Measurements from ENCODE around the gene TEX264.
"Not testable (repeated sequence)": the region's sequence is repeated elsewhere in the genome, so short reads cannot be mapped to it uniquely, and the experiment has no call there.

The TEX264 gene, protein sequence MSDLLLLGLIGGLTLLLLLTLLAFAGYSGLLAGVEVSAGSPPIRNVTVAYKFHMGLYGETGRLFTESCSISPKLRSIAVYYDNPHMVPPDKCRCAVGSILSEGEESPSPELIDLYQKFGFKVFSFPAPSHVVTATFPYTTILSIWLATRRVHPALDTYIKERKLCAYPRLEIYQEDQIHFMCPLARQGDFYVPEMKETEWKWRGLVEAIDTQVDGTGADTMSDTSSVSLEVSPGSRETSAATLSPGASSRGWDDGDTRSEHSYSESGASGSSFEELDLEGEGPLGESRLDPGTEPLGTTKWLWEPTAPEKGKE

DNA sequence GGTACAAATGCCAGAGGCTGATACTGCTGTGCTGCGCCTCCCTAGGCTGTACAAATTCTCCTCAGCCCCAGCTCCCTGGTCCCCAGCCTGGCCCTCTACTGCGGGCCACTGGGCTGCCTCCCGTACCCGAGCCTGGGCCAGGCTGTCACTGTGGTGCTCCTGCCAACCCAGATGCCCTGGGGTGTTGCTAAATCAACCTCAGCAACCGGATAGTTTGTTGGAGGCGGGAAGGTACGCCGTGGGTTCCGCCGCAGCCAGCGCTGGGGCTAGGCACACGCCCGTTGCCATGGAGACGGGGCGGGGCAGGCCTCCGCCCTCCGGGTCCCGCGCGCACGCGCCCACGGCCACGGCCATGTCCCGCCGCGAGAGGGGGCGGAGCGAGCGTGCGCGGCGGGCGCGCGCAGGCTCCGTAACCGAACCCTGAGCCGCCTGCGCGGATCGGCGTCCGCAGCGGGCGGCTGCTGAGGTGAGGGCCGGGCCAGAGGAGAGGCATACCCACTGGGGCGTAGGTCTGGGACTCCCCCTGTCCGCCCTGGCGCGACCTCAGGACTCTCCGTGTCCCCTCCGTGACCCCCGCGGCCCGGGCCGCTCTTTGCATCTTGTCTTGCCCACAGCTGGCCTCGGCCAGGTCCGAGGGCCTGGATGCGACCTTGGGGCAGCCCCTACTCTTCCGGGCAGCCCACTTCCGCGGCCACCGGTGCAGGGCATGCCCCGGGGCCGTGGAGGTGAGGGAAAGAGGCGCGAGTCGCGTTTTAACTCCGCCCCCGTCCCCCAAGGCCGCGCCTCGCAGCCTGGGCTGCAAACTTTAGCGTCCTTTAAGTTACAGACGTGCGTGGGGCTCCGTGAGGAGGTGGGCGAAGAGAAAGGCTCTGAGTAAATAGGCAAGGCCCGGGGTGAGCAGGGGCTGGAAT is at the start of gene TEX264:
Gene TEX264, plus strand, starts transcription at position 430 of the 911 bp plus-strand sequence. CDS start 3,053 bp downstream, outside the sequence.
- peak; percentile 94 to 98 for DNase-seq

DNA sequence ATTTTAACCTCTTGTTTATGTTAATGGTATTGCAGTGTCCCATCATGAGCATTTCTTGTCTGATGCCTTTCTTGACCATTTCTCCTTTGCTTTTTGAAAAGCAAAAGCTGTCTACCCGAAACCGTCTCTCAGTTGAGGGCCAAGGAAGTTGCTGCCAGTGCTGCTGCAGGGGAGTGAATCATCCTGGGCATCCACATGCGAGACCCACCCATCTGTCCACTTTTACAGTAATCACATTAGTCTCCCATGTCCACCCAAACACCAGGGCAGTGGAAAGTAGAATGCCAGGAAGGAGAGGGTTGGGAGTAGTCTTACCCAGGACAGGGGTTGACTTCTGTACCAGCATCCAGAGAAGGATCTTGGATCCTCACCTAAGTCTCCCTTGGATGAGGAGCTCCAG is 48.6 kb upstream of the TEX264 start:
- no peak for DNase-seq

DNA sequence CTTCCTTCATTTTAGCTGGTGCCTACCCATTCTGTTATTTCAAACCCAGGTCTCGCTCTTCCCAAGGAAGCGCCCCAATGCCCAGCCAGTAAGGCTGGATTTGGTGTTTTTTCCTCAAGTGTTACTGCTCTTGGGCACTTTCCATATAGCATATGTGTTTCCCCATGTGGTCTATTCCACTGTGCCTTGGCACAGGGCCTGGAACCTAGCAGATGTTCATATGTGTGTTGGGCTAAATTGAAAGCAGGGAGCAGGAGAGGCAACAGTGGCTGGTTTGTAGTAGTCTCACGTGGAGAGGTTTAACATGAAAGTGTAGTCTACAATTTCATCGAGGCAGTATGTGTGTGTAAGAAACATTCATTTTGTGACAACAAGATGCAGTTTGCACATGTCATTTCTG is 48.2 kb upstream of the TEX264 start:
- no peak for DNase-seq

DNA sequence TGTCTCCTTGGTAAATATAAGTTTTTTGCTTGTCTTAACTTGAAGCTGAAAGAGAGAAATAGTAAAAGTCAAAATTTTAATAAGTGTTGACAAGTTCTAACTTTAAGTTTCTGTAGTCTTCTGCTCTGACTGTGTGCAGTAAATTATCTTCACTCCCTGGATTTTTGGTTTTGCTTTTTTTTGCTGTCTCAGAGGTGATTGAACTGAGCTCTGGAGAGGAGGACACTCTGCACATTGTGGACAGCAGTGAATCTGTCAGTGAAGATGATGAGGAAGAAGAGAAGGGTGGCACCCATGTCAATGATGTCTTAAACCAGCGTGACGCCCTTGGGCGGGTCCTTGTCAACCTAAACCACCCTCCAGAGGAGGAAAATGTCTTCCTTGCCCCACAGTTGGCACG is 40.5 kb upstream of the TEX264 start:
- DNase-seq = no peak

DNA sequence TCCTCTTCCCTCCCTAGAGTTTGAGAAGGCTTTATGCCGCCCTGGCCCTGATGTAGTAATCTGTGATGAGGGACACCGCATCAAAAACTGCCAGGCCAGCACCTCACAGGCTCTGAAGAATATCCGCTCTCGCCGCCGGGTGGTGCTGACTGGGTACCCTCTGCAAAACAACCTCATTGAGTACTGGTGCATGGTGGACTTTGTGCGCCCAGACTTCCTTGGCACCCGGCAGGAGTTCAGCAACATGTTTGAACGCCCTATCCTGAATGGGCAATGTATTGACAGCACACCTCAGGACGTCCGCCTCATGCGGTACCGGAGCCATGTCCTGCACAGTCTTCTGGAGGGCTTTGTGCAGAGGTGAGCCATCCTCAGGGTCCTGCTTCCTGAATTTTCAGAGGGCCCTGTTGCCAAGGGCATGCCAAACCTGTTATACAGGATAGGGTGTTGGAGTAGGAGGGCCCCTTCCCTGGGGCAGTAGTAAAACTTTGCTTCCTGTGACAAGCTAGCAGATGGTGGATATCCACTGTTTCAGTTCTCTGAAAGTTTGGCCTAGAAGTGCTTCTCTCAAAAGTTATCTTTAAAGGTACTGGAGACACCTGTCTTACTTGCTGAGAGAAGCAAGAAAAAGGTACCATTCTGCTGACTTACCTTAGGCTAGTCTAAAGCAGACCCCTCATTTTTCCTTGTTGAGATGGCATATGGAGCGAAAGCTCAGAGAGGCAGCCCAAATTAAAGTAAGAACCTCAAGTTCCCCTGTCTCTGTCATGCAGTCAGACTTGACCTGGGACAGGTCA is 33.7 kb upstream of the TEX264 start:
- DNase-seq = no peak

DNA sequence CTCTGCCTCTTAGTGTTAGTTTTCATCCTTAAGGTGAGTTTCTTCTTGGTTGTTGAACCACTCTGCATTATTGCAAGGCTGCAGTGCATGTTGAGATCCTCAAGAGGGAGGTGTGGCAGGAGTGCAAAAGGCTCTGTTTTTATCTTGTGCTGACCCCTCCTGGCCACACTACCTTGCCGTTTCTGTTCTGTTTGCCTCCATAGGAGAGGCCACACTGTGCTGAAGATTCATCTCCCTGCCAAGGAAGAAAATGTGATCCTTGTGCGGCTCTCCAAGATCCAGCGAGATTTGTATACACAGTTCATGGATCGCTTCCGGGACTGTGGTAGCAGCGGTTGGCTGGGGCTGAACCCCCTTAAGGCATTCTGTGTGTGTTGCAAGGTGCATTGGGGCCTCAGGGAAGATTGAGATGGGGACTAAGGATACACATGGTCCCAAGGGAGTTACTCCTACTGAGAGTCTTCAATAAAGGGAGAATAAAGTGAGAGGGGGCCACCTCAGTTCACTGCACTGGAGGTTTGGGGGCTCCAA is 33.0 kb upstream of the TEX264 start:
- peak; percentile 93 for DNase-seq

DNA sequence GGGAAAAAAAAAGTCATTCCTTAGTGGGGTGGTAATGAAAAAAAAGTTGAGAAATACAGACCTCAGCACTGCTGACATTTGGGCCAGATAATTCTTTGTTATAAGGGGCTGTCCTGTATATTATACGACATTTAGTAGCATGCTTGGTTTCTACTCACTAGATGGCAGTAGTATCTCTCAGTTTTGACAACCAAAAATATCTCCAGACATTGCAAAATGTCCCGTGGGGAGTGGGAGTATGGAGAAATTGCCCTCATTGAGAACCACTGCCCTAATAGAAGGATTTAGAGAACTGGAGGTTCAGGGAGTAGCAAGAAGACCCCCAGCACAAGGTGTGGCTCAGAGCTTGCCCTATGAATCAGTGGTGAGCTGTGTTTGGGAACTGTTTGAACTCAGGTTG is 28.6 kb upstream of the TEX264 start:
- DNase-seq = peak; percentile 63 to 73

DNA sequence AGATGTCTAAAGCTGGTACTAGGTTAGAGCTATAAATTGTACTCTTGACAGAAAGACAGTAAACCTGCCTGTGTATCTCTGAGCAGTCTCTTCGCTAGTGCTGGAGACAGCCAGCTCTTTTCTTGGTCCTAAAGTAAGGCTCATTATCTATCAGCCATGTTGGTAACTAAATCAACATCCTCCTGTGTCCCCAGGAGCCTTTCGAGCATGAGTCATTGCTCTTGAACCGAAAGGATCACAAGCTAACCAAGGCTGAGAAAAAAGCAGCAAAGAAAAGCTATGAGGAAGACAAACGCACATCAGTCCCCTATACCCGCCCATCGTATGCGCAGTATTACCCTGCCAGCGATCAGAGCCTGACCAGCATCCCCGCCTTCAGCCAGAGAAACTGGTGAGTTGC is 25.0 kb upstream of the TEX264 start:
- DNase-seq = no peak

DNA sequence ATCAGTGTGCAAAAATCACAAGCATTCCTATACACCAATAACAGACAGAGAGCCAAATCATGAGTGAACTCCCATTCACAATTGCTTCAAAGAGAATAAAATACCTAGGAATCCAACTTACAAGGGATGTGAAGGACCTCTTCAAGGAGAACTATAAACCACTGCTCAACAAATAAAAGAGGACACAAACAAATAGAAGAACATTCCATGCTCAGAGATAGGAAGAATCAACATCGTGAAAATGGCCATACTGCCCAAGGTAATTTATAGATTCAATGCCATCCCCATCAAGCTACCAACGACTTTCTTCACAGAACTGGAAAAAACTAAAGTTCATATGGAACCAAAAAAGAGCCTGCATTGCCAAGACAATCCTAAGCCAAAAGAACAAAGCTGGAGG is 18.9 kb upstream of the TEX264 start:
- not testable (repeated sequence) for DNase-seq

DNA sequence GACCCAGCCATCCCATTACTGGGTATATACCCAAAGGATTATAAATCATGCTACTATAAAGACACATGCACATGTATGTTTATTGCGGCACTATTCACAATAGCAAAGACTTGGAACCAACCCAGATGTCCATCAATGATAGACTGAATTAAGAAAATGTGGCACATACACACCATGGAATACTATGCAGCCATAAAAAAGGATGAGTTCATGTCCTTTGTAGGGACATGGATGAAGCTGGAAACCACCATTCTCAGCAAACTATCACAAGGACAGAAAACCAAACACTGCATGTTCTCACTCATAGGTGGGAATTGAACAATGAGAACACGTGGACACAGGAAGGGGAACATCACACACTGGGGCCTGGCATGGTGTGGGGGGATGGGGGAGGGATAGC is 17.6 kb upstream of the TEX264 start:
- not testable (repeated sequence) for DNase-seq

DNA sequence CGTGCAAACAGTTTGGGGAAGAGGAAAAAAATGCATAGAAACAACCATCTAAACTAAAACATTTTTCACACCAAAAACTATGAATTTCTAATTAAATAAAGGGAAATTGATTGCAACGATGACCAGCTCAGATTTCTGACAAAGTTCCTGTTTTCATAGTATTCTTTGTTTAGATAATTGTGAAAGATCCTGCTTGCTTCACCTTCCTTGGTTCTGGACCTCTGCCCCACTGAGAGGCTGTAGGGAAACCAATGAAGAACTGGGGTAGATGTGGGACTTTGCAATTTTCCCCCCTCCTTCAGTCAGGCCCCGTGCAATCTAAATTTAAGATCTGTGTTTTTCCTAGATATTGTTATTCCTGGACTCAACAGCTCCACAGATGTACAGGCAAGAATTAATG is 13.8 kb upstream of the TEX264 start:
- peak; percentile 76 to 84 for DNase-seq

DNA sequence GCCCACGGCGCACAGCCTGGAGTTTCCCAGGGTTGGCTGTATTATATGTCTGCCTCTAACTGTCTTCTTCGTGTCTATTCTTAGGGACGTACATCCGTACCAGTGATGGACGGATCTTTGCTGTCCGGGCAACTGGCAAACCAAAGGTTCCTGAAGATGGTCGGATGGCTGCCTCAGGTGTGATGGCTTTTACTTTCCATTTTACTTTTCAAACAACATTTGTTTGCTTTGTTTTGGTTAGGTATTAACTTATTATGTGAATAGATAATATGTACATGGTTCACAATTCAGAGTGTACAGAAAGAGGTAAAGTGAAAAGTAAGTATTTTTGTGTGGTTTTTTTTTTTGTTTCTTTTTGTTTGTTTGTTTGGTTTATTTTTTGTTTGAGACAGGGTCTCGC is 11.1 kb upstream of the TEX264 start:
- no peak for DNase-seq

DNA sequence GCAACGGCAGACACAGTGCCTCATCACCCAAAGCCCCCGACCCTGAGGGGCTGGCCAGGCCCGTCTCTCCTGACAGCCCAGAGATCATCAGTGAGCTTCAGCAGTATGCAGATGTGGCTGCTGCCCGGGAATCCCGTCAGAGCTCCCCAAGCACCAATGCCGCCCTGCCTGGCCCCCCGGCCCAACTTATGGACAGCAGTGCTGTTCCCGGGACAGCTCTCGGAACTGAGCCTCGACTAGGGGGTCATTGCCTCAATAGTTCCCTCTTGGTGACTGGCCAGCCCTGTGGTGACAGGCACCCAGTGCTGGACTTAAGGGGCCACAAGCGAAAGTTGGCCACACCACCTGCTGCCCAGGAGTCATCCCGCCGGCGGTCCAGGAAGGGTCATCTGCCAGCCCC is 8.6 kb upstream of the TEX264 start:
- no peak for DNase-seq

DNA sequence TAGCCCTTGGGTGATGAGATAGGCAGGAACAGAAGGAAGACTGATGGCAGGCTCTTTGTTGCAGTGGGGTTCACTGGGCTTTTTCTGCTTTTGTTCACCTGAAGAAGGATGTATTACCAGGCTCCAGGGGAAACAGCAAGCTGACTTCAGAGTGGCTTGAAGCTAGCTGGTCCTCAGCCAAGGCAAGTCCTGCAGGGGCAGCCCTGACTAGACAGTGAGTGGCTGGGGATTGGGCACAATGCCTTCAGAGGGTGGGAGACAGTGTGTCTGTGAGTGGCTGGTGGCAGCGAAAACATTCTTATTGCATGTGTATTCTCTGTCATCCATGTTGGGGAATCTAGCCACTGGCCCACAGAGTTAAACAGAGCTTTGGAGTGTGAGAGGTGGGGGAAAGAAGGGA is 2.3 kb upstream of the TEX264 start:
- DNase-seq = no peak

DNA sequence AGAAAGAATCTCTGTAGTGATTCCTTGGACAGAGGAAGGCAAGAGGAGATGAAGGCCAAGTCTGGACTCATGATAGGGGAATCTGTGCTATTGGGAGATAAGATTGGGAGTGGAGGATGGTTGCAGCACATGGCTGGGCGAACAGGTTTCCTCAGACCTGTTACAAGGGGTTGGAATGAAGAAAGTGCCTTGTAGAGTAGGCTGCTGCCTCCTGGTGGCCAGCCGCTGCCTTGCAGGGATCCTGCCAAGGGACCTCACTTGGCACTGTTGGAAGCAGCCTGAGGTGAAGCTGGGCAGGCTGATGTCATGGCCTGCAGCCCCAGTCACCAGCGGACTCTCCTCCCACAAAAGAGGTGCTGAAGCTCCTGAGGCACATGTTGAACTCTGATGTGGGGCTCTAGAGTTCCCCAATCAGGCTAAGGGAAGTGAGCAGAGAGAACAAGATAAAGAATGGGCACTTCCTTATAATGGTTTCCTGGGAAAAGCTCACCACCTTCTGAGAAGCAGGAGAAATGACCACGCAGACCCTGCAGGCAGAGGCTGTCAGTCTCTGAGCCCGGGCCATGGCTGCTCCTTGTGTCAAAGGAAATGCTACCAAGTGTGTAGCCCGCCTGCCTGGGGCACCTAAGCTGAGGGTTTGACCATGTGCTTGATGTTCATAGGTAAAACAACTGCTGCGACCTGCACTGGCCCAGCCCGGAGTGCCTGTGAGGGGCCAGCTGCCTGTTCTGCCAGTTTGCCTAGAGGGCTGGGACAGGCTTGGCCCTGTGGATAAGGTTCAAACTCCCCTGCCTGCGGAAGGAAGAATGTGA is 1.6 kb upstream of the TEX264 start:
- DNase-seq = peak; percentile 89 to 90

DNA sequence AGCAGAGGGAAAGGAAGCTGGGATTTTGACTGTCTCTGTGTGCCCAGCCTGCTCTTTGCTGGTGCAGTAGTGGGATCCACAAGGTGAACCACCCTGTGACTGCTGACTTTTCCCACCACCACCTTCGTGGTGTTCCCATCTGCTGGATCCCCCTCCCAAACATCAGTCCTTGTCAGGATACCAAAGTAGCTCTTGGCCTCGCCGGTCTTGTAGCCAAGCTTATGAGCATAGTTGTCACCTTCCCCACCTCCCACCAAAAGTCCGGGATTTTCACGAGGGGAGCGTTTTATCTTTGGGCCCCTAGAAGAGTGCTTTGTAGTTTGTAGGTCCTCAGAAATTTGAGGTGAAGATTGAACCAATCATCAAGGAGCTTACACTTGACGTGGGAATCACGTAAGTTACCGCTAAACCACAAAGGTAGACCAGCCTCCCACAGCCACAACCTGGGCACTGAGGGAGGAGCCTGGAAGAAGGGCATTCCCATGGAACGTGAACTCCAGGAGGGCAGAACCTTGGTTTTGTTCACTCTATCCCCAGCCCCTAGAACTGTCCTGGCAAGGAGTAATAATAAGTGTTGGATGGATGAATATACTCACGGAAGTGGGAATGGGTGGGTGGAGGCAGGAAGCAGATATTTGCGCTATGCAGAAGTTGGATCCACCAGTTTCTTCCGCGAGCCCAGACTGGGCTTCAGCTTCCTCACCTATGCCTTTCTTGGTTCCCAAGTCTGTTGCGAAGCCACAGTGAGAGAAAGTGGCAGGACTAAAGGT is 814 bp upstream of the TEX264 start:
- DNase-seq = no peak

DNA sequence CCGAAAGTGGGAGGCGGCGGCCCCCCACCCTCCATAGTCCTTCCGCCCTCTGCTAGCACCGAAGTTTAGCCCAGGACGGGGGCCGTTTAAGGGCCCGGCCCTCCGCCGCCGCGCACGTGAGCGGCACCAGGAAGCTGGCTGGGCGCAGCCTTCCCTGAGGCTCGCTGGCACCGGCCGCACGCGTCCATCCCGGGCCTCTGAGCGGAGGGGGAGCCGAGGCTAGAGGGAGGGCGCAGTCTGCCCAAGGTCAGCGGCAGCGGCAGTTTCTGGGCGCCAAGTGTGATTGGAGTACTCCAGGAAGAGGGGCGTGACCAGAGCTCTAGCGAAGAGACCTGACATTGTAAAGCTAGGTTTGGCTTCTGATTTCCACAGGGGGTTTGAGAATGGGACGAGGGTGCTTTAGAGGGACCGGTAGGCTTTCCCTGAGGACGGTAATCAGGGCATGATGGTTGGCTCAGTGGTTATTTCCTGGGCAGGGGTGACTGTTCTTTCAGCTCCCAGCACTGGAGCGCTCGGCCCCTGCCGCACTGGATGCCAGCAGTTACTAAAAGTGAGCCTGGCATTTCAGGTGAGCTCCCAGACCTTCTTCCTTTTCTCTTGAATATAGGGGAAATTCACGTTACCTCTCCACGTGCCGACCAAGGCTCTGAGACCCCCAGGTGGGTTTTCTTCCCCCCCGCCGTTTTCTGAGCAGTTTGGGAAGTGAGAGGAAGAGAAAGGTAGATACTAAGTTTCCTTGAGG is 853 bp downstream of the TEX264 start:
- DNase-seq = peak; percentile 87 to 90

DNA sequence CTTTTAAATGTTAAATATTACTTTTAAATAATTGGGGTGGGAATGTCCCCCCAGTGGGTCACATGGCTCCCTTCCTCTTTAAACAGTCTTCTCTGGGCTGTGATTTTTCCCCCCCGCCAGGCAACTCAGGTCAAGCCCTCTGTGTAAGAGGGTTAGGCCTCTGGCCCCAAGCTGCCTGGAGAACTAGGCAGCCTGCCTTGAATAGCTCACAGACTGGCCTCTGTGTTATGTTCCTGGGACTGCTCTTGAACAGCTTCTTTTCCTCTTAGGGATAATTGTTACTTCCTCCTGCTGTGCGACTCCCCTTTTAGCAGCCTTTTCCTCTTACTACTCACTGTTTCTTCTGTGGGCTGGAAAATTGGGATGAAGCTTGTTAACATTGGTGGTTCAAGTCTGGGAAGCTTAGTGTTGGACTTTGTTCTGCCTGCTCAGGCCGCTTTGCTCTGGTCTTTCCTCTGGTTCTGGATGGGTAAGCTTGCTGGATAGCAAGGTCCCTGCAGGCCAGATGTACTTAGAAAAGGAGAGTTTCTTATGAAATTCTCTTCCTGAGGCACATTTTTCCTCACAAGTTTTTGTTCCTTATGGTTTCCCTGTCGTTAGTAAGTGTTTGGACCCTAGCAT is 2.2 kb downstream of the TEX264 start:
- no peak for DNase-seq

DNA sequence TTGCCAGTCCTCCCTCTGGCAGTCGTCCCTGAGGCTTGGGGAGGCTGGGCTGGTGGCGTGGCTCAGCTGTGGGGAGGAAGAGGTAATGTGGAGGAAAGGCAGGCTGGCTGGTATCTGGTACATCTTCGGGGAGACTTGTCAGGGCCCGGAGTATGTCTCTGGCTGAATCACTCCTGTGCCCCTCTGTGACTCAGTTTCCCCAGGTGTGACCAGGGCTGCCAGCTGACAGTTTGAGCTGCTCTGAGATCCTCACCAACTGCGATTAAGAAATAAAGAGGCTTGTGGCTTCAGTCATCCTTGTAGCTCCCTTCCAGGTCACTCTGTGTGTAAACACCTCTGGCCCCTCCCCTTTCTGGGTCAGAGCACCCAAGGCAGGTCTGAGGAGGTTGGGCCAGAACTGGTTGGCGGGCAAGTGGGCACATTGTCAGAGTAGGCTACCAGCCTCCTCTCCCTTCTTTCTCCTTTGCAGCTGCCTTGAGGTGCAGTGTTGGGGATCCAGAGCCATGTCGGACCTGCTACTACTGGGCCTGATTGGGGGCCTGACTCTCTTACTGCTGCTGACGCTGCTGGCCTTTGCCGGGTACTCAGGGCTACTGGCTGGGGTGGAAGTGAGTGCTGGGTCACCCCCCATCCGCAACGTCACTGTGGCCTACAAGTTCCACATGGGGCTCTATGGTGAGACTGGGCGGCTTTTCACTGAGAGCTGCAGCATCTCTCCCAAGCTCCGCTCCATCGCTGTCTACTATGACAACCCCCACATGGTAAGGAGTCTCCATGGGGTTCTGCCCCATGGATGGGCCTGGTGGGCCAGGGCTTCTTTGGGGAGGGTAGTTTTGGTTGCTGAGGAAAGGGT is 3.0 kb downstream of the TEX264 start:
- no peak for DNase-seq
